Measurements from ENCODE around the gene SERAC1.

Gene SERAC1

DNA sequence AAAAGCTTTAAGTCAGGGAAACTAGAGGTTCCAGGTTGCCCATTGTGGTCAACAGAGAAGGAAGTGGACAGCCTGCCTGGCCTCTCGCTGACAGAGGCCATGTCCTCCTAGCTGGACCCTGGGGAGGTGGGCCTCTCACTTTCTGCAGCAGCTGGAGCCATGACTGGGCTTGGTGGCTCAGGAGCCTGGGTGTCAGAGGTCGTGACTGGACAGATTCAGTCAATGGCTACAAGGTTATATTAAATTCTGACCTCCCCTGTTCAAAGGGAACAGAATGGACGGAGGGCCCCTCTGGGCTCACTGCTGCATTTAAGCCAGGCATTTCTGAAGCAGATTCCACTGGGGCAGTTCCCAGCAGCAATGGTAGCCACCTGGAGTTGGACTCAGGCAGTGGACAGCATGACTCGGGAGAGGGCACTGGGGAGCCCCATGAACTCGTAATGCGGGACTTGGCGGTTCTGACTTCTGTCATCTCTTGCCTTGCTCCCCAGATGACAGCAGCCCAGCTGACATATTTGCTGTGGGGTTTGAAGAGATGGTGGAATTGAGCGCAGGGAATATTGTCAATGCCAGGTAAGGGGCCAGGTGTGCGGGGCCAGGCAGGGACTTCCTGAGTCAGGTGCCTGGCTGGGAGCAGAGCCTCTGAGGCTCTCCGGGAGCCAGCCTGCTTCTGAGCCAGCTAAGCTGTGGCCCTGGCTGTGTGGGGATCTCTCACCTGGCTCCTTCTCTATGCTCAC is 99.7 kb downstream of the SERAC1 start:
- intact Hi-C loops (cut with DNase I), result loop anchor here (10.0 kb wide), 1 partner anchor 314 kb away; no protein-coding TSS in a partner anchor
- no peak for DNase-seq

GRCh38 chr6:158067436-158068015 is 100.5 kb downstream of the SERAC1 start:
- intact Hi-C loops (cut with DNase I), result loop anchor here (10.0 kb wide), 1 partner anchor 313 kb away; no protein-coding TSS in a partner anchor
- no peak for DNase-seq

GRCh38 chr6:158066136-158066781 is 101.8 kb downstream of the SERAC1 start:
- no peak for DNase-seq
- intact Hi-C loops (cut with DNase I), result loop anchor here (10.0 kb wide), 1 partner anchor 311 kb away; no protein-coding TSS in a partner anchor

- DNase-seq, result no peak
- intact Hi-C loops (cut with DNase I), result loop anchor here (10.0 kb wide), 1 partner anchor 310 kb away; no protein-coding TSS in a partner anchor
Measured at GRCh38 chr6:158064725-158065251, 103.3 kb downstream of the SERAC1 start.

DNA sequence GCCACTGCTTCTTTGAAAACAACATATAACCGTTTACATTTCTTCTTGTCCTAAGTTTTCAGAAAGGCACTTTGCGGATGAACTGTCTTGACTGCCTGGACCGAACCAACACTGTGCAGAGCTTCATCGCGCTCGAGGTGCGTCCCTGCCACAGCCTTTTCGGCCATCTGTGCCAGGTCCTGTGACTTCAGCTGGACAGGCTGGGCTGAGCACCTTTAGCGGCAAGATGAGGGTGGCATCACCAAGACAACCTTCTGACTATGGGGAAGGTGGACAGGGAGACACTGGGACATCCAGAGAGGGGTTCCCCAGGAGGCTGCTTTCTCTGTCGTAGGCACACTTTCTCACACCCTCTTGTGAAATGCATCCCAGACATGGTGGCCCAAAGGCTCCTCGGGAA is 104.3 kb downstream of the SERAC1 start:
- intact Hi-C loops (cut with DNase I), result loop anchor here (10.0 kb wide), 1 partner anchor 309 kb away; no protein-coding TSS in a partner anchor

DNA sequence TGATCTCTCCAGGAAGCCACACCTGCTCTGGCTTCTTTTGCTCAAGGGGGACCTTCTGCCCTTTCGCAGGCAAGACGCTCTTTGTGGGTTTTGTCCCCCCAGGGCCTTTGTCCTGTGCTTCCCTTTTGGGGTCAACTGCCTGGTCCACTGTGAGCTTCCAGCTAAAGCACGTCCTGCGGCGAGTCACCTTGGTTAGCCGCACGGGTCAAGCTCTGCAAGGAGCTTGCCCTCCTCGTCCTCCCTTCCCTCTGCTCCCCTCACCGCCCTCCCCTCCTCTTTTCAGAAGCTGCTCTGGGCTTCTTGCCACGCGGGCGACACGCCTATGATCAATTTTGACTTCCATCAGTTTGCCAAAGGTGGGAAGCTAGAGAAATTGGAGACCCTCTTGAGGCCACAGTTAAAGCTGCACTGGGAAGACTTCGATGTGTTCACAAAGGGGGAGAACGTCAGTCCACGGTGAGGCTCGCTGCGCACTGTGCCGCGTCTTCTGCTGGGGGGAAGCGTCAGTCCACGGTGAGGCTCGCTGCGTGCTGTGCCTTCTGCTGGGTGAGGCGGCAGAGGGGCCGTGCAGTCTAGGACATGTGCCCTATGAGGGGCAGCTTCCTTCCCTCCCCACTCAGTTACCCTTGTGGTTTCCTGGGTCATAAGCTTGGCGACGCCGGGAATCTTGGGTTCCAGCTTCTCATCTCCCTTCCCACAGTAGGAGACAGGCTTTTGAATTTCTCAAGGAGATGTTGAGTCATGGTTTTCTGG is 106.2 kb downstream of the SERAC1 start:
- intact Hi-C loops (cut with DNase I), result loop anchor here (10.0 kb wide), 1 partner anchor 307 kb away; no protein-coding TSS in a partner anchor
- DNase-seq, result no peak

More for the DNA sequence above, 104.3 kb downstream of the SERAC1 start:
- DNase-seq, result no peak

DNA sequence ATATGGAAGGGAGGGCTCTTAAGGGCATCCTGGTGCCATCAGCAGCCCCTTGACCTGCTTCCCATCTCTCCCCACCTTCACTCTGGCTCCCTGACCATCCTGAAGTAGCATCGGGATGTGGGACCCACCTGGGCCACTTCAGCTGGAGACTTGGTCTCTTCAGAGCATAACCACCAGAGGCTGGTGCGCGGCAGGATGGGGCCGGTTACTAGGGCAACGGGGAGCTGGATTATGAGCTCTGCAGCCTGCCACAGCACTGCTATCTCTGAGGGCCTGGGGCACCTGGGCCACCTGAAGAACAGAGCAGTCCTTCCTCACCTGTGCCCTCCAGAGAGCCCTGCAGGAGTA is 106.7 kb downstream of the SERAC1 start:
- intact Hi-C loops (cut with DNase I), result loop anchor here (10.0 kb wide), 1 partner anchor 307 kb away; no protein-coding TSS in a partner anchor

GRCh38 chr6:158060455-158061360 is 107.4 kb downstream of the SERAC1 start:
- intact Hi-C loops (cut with DNase I), result loop anchor here (10.0 kb wide), 1 partner anchor 306 kb away; no protein-coding TSS in a partner anchor
- DNase-seq, result peak in 31 of 42 donors; percentile 32 to 79 (median 54)

More for the DNA sequence above, 106.7 kb downstream of the SERAC1 start:
- peak in 3 of 42 donors; percentile 25 to 54 (median 50) for DNase-seq

Measured in head of caudate nucleus (tissue), 42 donors.